DOHH2 (cell line): ENCODE measurements around the gene KIRREL3.

Experiments used
- H3F3A ChIP-seq: fragments of 200-600 bp; sonication (generic), shearing (Covaris generic); 2 replicates; pipeline ENCODE4 v1.6.0; 2016; ENCODE audit warnings: antibody characterized with exemption, mild to moderate bottlenecking; ENCODE audit not compliant: control insufficient read depth, insufficient read depth
- H3K27ac ChIP-seq: fragments of 200-600 bp; sonication (generic); 2 replicates; pipeline ENCODE4 v1.5.1; 2014; ENCODE audit warnings: low read depth, mild to moderate bottlenecking, low read length, moderate library complexity
- H3K27me3 ChIP-seq: fragments of 200-600 bp; sonication (generic); 2 replicates; pipeline ENCODE4 v1.6.1; 2014; ENCODE audit warnings: mild to moderate bottlenecking, low read length, mixed read lengths; ENCODE audit not compliant: control insufficient read depth
- H3K36me3 ChIP-seq: fragments of 200-600 bp; sonication (generic); 2 replicates; pipeline ENCODE4 v1.6.1; 2014; ENCODE audit warnings: mild to moderate bottlenecking, low read length, moderate library complexity, mixed read lengths; ENCODE audit not compliant: control insufficient read depth
- H3K4me1 ChIP-seq: fragments of 200-600 bp; sonication (generic); 2 replicates; pipeline ENCODE4 v1.6.1; 2014; ENCODE audit warnings: mild to moderate bottlenecking, low read length, mixed read lengths; ENCODE audit not compliant: control insufficient read depth
- H3K4me2 ChIP-seq: fragments of 200-600 bp; sonication (generic); 2 replicates; pipeline ENCODE4 v1.6.0; 2014; ENCODE audit warnings: mild to moderate bottlenecking, low read length, moderate library complexity
- H3K4me3 ChIP-seq: fragments of 200-600 bp; sonication (generic); 2 replicates; pipeline ENCODE4 v1.5.1; 2014; ENCODE audit warnings: mild to moderate bottlenecking, low read length, mixed read lengths
- H3K79me2 ChIP-seq: fragments of 200-600 bp; sonication (generic); 2 replicates; pipeline ENCODE4 v1.6.1; 2014; ENCODE audit warnings: mild to moderate bottlenecking, low read length, mixed read lengths; ENCODE audit not compliant: control insufficient read depth
- H3K9me2 ChIP-seq: fragments of 200-600 bp; sonication (generic); replicated peaks from 2 replicates; pipeline ENCODE4 v1.6.1; 2014; ENCODE audit warnings: mild to moderate bottlenecking, low read length, mixed read lengths; ENCODE audit not compliant: control insufficient read depth
- H3K9me3 ChIP-seq: fragments of 200-600 bp; sonication (generic); 2 replicates; pipeline ENCODE4 v1.6.1; 2014; ENCODE audit warnings: antibody characterized with exemption, low read length, mixed read lengths; ENCODE audit not compliant: control insufficient read depth, insufficient read depth
- H4K20me1 ChIP-seq: fragments of 200-600 bp; sonication (generic); 2 replicates; pipeline ENCODE4 v1.6.0; 2014; ENCODE audit warnings: low read depth, mild to moderate bottlenecking, antibody characterized with exemption, low read length, moderate library complexity; ENCODE audit not compliant: control insufficient read depth, insufficient read depth
- EZH2phosphoT487 ChIP-seq: fragments of 200-600 bp; sonication (generic); IDR thresholded peaks from 2 replicates; pipeline ENCODE4 v1.6.1; 2017; ENCODE audit warnings: borderline replicate concordance, mild to moderate bottlenecking, antibody characterized with exemption, low read length, moderate library complexity, mixed read lengths
- TF ChIP-seq, protein P1 (sequence below): fragments of 200-600 bp; sonication (generic); IDR thresholded peaks from one replicate; pipeline ENCODE4 v1.5.1; 2014; ENCODE audit warnings: antibody characterized with exemption, mild to moderate bottlenecking, low read depth, low read length; ENCODE audit not compliant: poor library complexity, severe bottlenecking

The KIRREL3 gene

DNA sequence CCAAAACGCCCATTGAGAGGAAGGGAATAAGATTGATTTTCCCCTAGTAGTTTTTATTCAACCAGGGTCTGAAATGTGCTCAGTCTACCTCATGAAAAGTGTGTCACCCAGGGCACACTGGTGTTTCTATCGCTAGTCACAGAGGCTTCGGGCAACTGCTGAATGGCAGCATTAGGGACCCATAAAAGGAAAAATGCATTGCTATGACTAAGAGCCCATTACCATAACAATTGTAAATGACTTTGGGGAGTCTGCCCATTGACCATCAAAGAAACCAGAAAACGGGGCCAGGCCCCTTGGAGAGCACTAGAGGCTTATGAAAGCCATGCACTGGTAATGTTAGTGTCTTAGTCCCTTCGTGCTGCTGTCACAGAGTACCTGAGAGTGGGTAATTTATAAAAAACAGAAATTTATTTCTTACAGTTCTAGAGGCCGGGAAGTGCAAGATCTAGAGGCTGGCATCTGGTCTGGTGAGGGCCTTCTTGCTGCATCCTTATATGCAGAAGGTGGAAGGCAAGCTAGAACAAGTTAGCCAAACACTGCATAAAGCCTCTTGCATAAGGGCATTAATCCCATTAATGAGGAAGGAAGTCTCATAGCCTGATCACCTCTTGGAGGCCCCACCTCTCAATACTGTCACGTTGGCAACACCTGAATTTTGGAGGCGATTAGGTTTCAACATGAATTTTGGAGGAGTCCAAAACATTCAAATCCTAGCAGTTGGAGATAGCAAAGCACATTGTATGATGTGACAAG is 338.4 kb downstream of the KIRREL3 start:
- H3K79me2 ChIP-seq = no peaks in the 10 kb centered on the region
- H3K27me3 ChIP-seq = peaks cover 2% of the 10 kb centered on the region; the same call in 1 of the 2 replicates
- H3K4me2 ChIP-seq = no peak overlapping the region
- H4K20me1 ChIP-seq = no peaks in the 10 kb centered on the region
- H3K4me3 ChIP-seq = no peak overlapping the region
- TF ChIP-seq, protein P1, sequence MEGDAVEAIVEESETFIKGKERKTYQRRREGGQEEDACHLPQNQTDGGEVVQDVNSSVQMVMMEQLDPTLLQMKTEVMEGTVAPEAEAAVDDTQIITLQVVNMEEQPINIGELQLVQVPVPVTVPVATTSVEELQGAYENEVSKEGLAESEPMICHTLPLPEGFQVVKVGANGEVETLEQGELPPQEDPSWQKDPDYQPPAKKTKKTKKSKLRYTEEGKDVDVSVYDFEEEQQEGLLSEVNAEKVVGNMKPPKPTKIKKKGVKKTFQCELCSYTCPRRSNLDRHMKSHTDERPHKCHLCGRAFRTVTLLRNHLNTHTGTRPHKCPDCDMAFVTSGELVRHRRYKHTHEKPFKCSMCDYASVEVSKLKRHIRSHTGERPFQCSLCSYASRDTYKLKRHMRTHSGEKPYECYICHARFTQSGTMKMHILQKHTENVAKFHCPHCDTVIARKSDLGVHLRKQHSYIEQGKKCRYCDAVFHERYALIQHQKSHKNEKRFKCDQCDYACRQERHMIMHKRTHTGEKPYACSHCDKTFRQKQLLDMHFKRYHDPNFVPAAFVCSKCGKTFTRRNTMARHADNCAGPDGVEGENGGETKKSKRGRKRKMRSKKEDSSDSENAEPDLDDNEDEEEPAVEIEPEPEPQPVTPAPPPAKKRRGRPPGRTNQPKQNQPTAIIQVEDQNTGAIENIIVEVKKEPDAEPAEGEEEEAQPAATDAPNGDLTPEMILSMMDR = no peak
- TF ChIP-seq EZH2phosphoT487 = no peak
- no peaks in the 10 kb centered on the region for H3K4me1 ChIP-seq
- H3K9me3 ChIP-seq = no peaks in the 10 kb centered on the region
- H3K27ac ChIP-seq = no peak overlapping the region
- no peaks in the 10 kb centered on the region for H3K36me3 ChIP-seq
- no peaks in the 10 kb centered on the region for H3F3A ChIP-seq
- no peaks in the 10 kb centered on the region for H3K9me2 ChIP-seq

DNA sequence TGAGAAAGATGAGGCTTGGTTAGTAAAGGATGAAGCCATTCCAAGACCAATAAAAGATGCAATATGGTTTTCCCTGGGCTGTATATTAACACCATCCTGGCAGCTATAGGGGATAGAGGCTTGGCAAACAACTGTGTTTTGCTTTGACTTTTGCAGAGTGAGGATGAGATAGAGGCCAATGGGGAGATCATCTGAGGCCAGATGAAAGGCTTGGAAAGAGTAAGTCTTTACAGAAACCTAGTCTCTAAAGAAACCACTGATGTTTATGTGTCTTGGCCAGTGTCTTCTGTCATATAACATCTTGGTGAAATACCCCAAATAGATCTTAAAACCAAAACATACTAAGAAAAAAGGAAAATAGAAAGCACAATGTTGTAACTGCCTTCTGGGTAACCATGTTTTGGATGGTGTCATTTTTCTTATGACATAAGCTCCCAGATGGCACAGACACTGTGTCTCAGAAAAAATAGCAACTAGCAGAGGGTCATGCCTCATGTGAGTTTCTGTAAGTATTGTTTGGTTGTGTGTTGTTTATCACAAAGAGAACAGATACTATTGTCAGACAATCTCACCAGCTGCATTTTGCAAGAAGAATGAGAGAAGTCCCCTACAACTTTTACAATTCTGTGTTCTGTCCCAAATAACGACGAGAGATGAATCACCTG is 339.7 kb downstream of the KIRREL3 start:
- H3K4me1 ChIP-seq = no peaks in the 10 kb centered on the region
- H3K4me2 ChIP-seq = no peak overlapping the region
- TF ChIP-seq, protein P1 = no peak
- TF ChIP-seq EZH2phosphoT487 = no peak
- no peaks in the 10 kb centered on the region for H3K79me2 ChIP-seq
- no peak overlapping the region for H3K4me3 ChIP-seq
- no peaks in the 10 kb centered on the region for H3F3A ChIP-seq
- H3K9me3 ChIP-seq = no peaks in the 10 kb centered on the region
- no peaks in the 10 kb centered on the region for H4K20me1 ChIP-seq
- H3K36me3 ChIP-seq = no peaks in the 10 kb centered on the region
- no peak overlapping the region for H3K27ac ChIP-seq
- no peaks in the 10 kb centered on the region for H3K9me2 ChIP-seq
- no peaks in the 10 kb centered on the region; the same call in 1 of the 2 replicates for H3K27me3 ChIP-seq

DNA sequence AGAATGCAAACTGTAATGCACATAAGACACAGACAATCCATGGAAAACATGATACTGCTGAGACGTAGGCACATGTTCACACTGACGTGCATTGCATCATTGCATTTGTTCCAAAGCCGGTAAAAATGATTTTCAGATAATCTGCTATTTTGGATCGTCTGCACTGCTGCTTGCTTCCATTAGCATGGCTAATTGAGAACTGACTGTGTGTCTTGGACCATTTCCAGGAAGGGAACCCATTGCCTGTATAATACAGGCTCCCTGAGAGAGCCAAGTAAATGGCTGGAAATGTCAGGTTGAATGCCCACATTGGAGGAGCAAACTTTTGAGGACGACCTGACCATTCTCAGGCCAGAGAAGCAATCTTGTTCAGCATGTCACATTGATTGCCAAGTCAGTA is 340.2 kb downstream of the KIRREL3 start:
- Histone ChIP-seq H3K36me3 (no peaks in the 10 kb centered on the region), H3F3A (no peaks in the 10 kb centered on the region), H3K27me3 (no peaks in the 10 kb centered on the region; the same call in 1 of the 2 replicates), H3K4me1 (no peaks in the 10 kb centered on the region), H3K4me2 (no peak overlapping the region), H3K27ac (no peak overlapping the region), H3K9me2 (no peaks in the 10 kb centered on the region), H4K20me1 (no peaks in the 10 kb centered on the region), H3K79me2 (no peaks in the 10 kb centered on the region), H3K9me3 (no peaks in the 10 kb centered on the region), H3K4me3 (no peak overlapping the region)
- TF ChIP-seq, protein P1 = no peak
- TF ChIP-seq EZH2phosphoT487 = no peak
